DMS53 treated with DMSO at 0.1 percent for 48 hours (cell line): Measurements from ENCODE around the gene CDKN2B-AS1.

Experiments used
- DNase-seq: peaks from one replicate; lab custom pipeline; 2025; ENCODE audit not compliant: unreplicated experiment; lab: John Stamatoyannopoulos, UW

Gene CDKN2B-AS1

GRCh38 chr9:22148876-22149637, 154.5 kb downstream of the CDKN2B-AS1 start:
- DNase-seq = no peak

- no peak for DNase-seq
These were observed 159.5 kb downstream of the CDKN2B-AS1 start for GRCh38 chr9:22154064-22154463.

GRCh38 chr9:22156586-22156985, 162.0 kb downstream of the CDKN2B-AS1 start:
- no peak for DNase-seq

- no peak for DNase-seq
These were observed 162.7 kb downstream of the CDKN2B-AS1 start for GRCh38 chr9:22157276-22157675.

GRCh38 chr9:22157828-22158227, 163.2 kb downstream of the CDKN2B-AS1 start:
- DNase-seq = no peak

GRCh38 chr9:22158271-22158670, 163.7 kb downstream of the CDKN2B-AS1 start:
- DNase-seq = no peak

GRCh38 chr9:22158927-22159346, 164.3 kb downstream of the CDKN2B-AS1 start:
- DNase-seq = no peak

- no peak for DNase-seq
These were observed 165.0 kb downstream of the CDKN2B-AS1 start for GRCh38 chr9:22159586-22159985.

- no peak for DNase-seq
These were observed 165.6 kb downstream of the CDKN2B-AS1 start for GRCh38 chr9:22160221-22160620.

- no peak for DNase-seq
These were observed 170.6 kb downstream of the CDKN2B-AS1 start for GRCh38 chr9:22165144-22165543.

- DNase-seq = no peak
These were observed 174.7 kb downstream of the CDKN2B-AS1 start for GRCh38 chr9:22169243-22169642.

GRCh38 chr9:22169727-22170503, 175.3 kb downstream of the CDKN2B-AS1 start:
- no peak for DNase-seq
